Liver (tissue), 3 donors: ENCODE measurements around the gene CLEC4A.

ENCODE experiments used
- SP1 ChIP-seq: IDR thresholded peaks from 2 replicates; pipeline ENCODE4 v1.6.1; 2018; ENCODE audit warnings: antibody characterized with exemption, mild to moderate bottlenecking
- TF ChIP-seq, protein P1 (sequence below): fragments of 150-350 bp; IDR thresholded peaks from 2 replicates; pipeline ENCODE4 v1.5.1; 2017; ENCODE audit warnings: improper control_type of control experiment, low read depth, low read length; ENCODE audit not compliant: missing input control
- donor health status: healthy.
- donor health status: healthy.

DNA sequence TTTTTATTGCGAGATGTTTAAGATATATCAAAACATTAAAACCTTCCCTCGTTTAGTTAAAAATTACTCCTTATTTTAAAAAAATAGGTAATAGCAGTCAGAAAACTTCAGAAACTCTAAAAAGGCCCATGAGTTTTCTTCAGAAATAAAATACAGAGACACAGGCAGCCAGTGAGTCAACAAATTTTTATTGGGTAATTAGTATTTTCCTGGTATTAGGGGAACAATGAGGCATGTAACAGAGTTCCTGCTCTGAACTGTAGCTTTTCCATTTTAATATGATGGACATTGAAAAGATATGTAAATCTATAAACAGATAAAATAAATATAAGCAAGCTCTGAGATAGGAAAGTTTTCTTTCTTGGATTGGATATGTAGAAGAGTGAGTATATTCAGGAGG, 33.0 kb downstream of the CLEC4A start:
- TF ChIP-seq, protein P1, sequence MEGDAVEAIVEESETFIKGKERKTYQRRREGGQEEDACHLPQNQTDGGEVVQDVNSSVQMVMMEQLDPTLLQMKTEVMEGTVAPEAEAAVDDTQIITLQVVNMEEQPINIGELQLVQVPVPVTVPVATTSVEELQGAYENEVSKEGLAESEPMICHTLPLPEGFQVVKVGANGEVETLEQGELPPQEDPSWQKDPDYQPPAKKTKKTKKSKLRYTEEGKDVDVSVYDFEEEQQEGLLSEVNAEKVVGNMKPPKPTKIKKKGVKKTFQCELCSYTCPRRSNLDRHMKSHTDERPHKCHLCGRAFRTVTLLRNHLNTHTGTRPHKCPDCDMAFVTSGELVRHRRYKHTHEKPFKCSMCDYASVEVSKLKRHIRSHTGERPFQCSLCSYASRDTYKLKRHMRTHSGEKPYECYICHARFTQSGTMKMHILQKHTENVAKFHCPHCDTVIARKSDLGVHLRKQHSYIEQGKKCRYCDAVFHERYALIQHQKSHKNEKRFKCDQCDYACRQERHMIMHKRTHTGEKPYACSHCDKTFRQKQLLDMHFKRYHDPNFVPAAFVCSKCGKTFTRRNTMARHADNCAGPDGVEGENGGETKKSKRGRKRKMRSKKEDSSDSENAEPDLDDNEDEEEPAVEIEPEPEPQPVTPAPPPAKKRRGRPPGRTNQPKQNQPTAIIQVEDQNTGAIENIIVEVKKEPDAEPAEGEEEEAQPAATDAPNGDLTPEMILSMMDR: no peak
- TF ChIP-seq SP1: no peak
